Mammary epithelial cell (primary cell): ENCODE measurements around the gene MASP2.
"Not testable (repeated sequence)": the region's sequence is repeated elsewhere in the genome, so short reads cannot be mapped to it uniquely, and the experiment has no call there.

Source experiments
- EZH2 ChIP-seq: IDR thresholded peaks from 2 replicates; pipeline ENCODE4 v1.6.1; 2012; ENCODE audit warnings: low read length, inconsistent platforms, borderline replicate concordance
- TF ChIP-seq, protein P1 (sequence below), 2 donors: IDR thresholded peaks in 1 of 2; conservative IDR thresholded peaks in 1 of 2; 2 replicates each; pipeline ENCODE4 v1.5.1; 2011 to 2012; ENCODE audit warnings: inconsistent platforms in 2 of 2, low read length in 2 of 2, mild to moderate bottlenecking in 2 of 2, control low read depth in 1 of 2, low read depth in 1 of 2; ENCODE audit not compliant: insufficient read depth in 1 of 2; ENCODE audit errors: extremely low read depth in 1 of 2

DNA sequence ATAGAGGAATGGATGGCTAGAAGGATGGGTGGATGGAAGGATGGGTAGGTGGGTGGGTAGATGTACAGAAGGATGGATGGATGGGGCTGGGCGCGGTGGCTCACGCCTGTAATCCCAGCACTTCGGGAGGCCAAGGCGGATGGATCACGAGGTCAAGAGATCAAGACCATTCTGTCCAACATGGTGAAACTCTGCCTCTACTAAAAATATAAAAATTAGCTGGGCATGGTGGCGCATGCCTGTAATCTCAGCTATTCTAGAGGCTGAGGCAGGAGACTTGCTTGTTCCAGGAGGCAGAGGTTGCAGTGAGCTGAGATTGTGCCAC, 7.0 kb downstream of the MASP2 start:
- TF ChIP-seq, protein P1, sequence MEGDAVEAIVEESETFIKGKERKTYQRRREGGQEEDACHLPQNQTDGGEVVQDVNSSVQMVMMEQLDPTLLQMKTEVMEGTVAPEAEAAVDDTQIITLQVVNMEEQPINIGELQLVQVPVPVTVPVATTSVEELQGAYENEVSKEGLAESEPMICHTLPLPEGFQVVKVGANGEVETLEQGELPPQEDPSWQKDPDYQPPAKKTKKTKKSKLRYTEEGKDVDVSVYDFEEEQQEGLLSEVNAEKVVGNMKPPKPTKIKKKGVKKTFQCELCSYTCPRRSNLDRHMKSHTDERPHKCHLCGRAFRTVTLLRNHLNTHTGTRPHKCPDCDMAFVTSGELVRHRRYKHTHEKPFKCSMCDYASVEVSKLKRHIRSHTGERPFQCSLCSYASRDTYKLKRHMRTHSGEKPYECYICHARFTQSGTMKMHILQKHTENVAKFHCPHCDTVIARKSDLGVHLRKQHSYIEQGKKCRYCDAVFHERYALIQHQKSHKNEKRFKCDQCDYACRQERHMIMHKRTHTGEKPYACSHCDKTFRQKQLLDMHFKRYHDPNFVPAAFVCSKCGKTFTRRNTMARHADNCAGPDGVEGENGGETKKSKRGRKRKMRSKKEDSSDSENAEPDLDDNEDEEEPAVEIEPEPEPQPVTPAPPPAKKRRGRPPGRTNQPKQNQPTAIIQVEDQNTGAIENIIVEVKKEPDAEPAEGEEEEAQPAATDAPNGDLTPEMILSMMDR (conservative IDR thresholded peaks at IDR 0.05 in 1 of 2, IDR thresholded peaks at IDR 0.05 in 1 of 2; ENCODE audit: extremely low read depth in 1 of 2, insufficient read depth in 1 of 2, low read depth in 1 of 2, low read length in 2 of 2): not testable (repeated sequence)
- TF ChIP-seq EZH2: not testable (repeated sequence)
